LNCAP (cell line): ENCODE measurements around the gene TRIM23.

Experiments used
- TF ChIP-seq, protein P1 (sequence below): fragments of 450-650 bp; IDR thresholded peaks from 2 replicates; pipeline ENCODE4 v1.5.1; 2017; ENCODE audit warnings: mild to moderate bottlenecking

TRIM23 gene

GRCh38 chr5:65612298-65612907, 11.7 kb downstream of the TRIM23 start:
- TF ChIP-seq, protein P1, sequence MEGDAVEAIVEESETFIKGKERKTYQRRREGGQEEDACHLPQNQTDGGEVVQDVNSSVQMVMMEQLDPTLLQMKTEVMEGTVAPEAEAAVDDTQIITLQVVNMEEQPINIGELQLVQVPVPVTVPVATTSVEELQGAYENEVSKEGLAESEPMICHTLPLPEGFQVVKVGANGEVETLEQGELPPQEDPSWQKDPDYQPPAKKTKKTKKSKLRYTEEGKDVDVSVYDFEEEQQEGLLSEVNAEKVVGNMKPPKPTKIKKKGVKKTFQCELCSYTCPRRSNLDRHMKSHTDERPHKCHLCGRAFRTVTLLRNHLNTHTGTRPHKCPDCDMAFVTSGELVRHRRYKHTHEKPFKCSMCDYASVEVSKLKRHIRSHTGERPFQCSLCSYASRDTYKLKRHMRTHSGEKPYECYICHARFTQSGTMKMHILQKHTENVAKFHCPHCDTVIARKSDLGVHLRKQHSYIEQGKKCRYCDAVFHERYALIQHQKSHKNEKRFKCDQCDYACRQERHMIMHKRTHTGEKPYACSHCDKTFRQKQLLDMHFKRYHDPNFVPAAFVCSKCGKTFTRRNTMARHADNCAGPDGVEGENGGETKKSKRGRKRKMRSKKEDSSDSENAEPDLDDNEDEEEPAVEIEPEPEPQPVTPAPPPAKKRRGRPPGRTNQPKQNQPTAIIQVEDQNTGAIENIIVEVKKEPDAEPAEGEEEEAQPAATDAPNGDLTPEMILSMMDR = no peak

DNA sequence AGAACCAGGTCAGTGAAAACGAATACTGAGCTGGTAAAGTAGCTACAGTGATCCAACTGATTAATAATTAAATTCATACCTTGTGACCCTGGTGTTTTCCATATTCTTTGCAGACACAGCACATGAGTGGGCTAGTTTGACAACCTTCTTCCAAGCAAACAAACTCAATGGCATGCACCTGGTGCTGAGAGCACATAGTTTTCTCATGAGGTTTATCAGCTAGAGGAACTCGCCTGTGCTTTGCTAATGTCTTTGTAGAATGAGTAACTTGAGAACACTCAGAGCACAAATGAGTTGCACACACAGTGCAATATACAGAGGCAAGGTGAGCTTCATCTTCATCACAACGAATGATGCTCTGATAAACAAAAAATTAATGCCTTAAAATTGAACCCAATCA, 12.6 kb downstream of the TRIM23 start:
- TF ChIP-seq, protein P1 = no peak

- TF ChIP-seq, protein P1 = no peak; the same call in 1 of the 2 replicates
These were observed 35.4 kb downstream of the TRIM23 start for GRCh38 chr5:65588694-65589093.

- TF ChIP-seq, protein P1 = no peak
These were observed 47.0 kb downstream of the TRIM23 start for GRCh38 chr5:65577141-65577540.

- TF ChIP-seq, protein P1 = no peak
These were observed 53.4 kb downstream of the TRIM23 start for GRCh38 chr5:65570598-65571226.

GRCh38 chr5:65566505-65566904, 57.6 kb downstream of the TRIM23 start:
- TF ChIP-seq, protein P1 = no peak

DNA sequence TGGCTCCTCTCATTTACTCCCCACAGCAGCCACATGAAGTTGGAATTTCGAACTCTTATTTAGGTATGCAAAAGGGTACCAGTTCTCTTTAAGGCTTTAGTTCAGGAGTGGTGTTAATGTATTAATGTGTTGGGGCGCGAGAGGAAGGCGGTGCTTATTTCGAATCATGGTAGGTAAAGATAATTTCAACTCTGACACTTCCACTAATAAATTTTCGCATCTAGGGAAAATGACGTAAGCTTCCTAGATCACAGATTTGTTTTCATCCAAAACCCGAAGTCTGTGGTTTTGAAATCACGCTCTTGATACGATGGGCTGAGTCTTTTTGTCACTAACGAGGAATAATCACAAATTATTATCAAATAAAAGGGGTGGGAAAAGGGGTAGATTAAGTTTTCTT, 60.4 kb downstream of the TRIM23 start:
- TF ChIP-seq, protein P1 = no peak
